ENCODE measurements around the gene MBNL2. TPM values are rescaled to one million over a fixed set of nuclear protein-coding genes. Genes with fewer than 3 reads are reported as not detected.

MBNL2 gene
- polyA plus RNA-seq, 1 experiment, result 44.0 TPM

GRCh38 chr13:97360610-97361009 lies 138.5 kb downstream of the MBNL2 start:
- no peak overlapping the region for H3K27ac ChIP-seq (ENCODE audit: low read depth, low read length)
- ChIA-PET CTCF (interaction anchor here (1.0 to 8.0 kb wide), 12 partner anchors 8 to 439 kb away, joined by 3 to 84 read pairs (median 4); partner anchors contain the start of gene MBNL2), POLR2A (no interaction called here)
- H3K9me3 ChIP-seq (ENCODE audit: control insufficient read depth, insufficient read depth, low read length), result no peaks in the 10 kb centered on the region
- no peaks in the 10 kb centered on the region for H3K27me3 ChIP-seq (ENCODE audit: control insufficient read depth, insufficient read depth, low read length)
- DNase-seq (ENCODE audit: low read depth, low spot score), result no peak
- H3K4me3 ChIP-seq (ENCODE audit: low read depth, low read length), result no peak overlapping the region
- no peak for TF ChIP-seq CTCF (IDR thresholded peaks at IDR 0.05; ENCODE audit: low read depth, low read length)

GRCh38 chr13:97364031-97364430 lies 141.9 kb downstream of the MBNL2 start:
- CTCF ChIA-PET, result interaction anchor here (1.0 to 1.9 kb wide), 3 partner anchors 254 to 346 kb away, joined by 3 to 9 read pairs (median 3); no protein-coding TSS in a partner anchor
- Histone ChIP-seq H3K4me3 (ENCODE audit: low read depth, low read length) (no peak overlapping the region), H3K9me3 (ENCODE audit: control insufficient read depth, insufficient read depth, low read length) (no peaks in the 10 kb centered on the region), H3K27me3 (ENCODE audit: control insufficient read depth, insufficient read depth, low read length) (no peaks in the 10 kb centered on the region), H3K27ac (ENCODE audit: low read depth, low read length) (no peak overlapping the region)
- no peak for DNase-seq (ENCODE audit: low read depth, low spot score)
- no peak for TF ChIP-seq CTCF (IDR thresholded peaks at IDR 0.05; ENCODE audit: low read depth, low read length)
- POLR2A ChIA-PET, result no interaction called here

- POLR2A ChIA-PET, result no interaction called here
- CTCF ChIA-PET, result interaction anchor here (1.0 to 1.9 kb wide), 3 partner anchors 210 to 347 kb away, joined by 3 to 13 read pairs (median 9); no protein-coding TSS in a partner anchor
- DNase-seq (ENCODE audit: low read depth, low spot score), result no peak
- no peak for TF ChIP-seq CTCF (IDR thresholded peaks at IDR 0.05; ENCODE audit: low read depth, low read length)
- Histone ChIP-seq H3K4me3 (ENCODE audit: low read depth, low read length) (no peak overlapping the region), H3K27ac (ENCODE audit: low read depth, low read length) (no peak overlapping the region), H3K27me3 (ENCODE audit: control insufficient read depth, insufficient read depth, low read length) (no peaks in the 10 kb centered on the region), H3K9me3 (ENCODE audit: control insufficient read depth, insufficient read depth, low read length) (no peaks in the 10 kb centered on the region)
Observed at GRCh38 chr13:97364827-97365226, 142.7 kb downstream of the MBNL2 start.

GRCh38 chr13:97366172-97366688 lies 144.1 kb downstream of the MBNL2 start:
- no peaks in the 10 kb centered on the region for H3K9me3 ChIP-seq (ENCODE audit: control insufficient read depth, insufficient read depth, low read length)
- CTCF ChIA-PET, result interaction anchor here (1.2 to 3.7 kb wide), 5 partner anchors 31 to 434 kb away, joined by 3 to 23 read pairs (median 6); no protein-coding TSS in a partner anchor
- peak; percentile 28 for TF ChIP-seq CTCF (IDR thresholded peaks at IDR 0.05; ENCODE audit: low read depth, low read length)
- H3K27me3 ChIP-seq (ENCODE audit: control insufficient read depth, insufficient read depth, low read length), result no peaks in the 10 kb centered on the region
- no peak overlapping the region for H3K4me3 ChIP-seq (ENCODE audit: low read depth, low read length)
- DNase-seq (ENCODE audit: low read depth, low spot score), result no peak
- H3K27ac ChIP-seq (ENCODE audit: low read depth, low read length), result no peak overlapping the region
- POLR2A ChIA-PET, result interaction anchor here (0.5 kb wide), 1 partner anchor 179 kb away, joined by 4 read pairs; no protein-coding TSS in a partner anchor

- no peaks in the 10 kb centered on the region for H3K9me3 ChIP-seq (ENCODE audit: control insufficient read depth, insufficient read depth, low read length)
- peak; percentile 24 for DNase-seq (ENCODE audit: low read depth, low spot score)
- ChIA-PET CTCF (interaction anchor here (1.2 to 3.7 kb wide), 3 partner anchors 30 to 350 kb away, joined by 3 to 23 read pairs (median 3); no protein-coding TSS in a partner anchor), POLR2A (no interaction called here)
- peak overlapping the region; percentile 54 for H3K27ac ChIP-seq (ENCODE audit: low read depth, low read length)
- no peak overlapping the region for H3K4me3 ChIP-seq (ENCODE audit: low read depth, low read length)
- H3K27me3 ChIP-seq (ENCODE audit: control insufficient read depth, insufficient read depth, low read length), result no peaks in the 10 kb centered on the region
- TF ChIP-seq CTCF (IDR thresholded peaks at IDR 0.05; ENCODE audit: low read depth, low read length), result no peak
Observed at GRCh38 chr13:97367016-97367822, 145.1 kb downstream of the MBNL2 start.
